NCI-H2227 (cell line): ENCODE measurements around the gene DLGAP5.

Experiments used
- DNase-seq: peaks from one replicate; lab custom pipeline; 2025; ENCODE audit not compliant: unreplicated experiment; lab: John Stamatoyannopoulos, UW

DLGAP5 gene

DNA sequence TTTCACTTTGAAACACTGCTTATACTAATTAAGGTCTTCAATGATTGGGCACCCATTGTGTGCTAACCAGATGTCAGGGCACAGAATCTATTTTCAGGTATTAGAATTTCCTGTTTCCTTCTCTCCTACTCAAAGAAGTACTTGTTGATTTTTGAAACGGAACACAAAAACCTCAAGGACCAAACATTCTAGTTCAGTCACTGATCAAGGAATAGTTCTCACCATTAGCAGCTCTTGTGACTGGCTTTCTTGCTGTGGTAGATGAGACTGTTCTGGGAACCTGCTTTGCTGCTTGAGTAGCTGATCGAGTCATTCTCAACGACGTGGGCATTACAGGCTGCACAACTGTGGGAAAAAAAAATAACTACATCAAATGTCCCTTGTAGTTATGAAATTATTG lies 11.0 kb downstream of the DLGAP5 start:
- DNase-seq, result no peak

DNA sequence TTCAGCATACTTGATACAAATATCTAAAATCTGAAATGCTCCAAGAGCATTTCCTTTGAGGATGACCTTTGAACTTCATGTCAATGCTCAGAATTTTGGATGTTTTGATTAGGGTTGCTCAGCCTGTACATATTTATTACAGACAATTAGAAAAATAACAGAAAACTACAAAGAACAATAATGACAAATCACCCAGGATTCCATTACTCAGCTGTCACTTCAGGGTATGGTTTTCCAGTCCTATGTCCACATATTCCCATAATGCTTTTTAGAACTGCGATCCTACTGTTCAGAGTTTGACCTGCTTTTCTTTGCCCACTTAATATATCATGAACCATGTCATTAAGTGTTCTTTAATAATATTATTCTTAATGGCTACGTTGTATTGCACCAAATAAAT lies 11.4 kb downstream of the DLGAP5 start:
- DNase-seq, result no peak

DNA sequence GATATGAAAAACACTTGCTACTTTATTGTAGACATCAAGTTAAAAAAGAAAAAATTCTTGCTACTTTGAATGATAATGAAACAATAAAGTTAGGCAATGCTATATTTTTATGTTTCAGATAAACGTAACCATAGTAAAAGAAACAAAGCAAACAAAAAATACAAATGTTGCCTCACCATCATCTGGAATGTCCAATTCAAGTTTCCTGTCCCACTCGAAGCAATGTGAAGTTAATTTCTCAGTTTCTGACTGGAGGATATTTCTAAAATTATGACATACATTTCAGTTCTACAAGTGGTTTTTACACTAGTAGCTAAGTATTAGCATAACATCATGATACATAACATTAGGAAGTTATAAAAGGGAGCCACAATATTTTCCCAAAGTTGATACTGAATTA lies 20.9 kb downstream of the DLGAP5 start:
- DNase-seq, result no peak

DNA sequence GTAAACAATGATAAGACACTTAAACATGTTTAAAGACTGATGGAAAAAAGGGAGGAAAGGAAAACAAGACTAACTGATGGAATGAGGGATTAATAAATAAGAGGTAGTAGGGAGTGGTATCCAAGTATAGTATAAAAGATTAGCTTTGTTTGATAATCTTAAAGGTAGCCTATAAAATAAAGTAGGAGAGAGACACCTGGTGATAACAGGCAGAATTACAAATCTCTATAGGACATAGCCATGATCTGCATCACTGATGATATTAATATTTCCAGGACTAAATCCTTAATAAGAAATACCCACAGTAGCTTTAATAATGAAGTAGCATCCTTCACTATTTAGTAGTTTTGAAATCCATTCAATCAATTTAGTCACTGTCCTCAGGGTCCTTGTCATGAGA lies 30.4 kb downstream of the DLGAP5 start:
- DNase-seq, result peak; percentile 12

DNA sequence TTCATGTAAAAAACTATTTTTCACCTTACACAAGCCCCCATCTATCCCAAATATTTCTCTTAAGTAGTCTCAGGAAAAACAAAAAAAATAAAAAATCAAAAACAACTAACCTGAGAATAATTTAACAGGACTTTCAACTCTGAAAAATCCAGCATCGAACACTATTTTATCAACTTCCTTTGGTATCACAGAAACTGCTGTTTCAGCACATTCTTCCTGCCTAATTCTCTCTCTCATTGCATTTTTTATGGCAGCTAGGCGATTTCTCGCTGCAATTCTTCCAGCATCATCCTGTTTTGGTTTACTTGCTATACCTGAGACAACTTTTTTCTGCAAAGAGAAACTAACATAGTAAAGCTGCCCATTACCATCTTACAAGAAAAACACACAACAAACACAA lies 33.0 kb downstream of the DLGAP5 start:
- DNase-seq, result no peak

DNA sequence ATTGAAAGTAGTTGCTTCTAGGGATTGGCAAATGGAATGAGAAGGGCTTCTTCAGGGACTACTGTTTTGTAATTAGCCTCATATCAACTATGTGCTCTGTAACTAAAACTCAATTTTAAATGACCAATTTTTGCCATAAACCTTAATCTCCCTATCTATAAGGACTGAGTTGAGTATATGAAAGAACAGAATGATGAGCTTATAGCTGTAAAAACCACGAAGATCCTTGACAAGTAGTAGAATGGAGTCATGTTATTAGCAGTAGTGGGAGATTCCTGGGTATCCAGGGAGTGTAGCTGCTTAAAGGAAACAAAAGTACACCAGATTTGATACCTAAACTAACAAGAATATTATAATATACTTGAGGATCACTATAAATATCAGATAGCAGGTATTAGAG lies 34.3 kb downstream of the DLGAP5 start:
- DNase-seq, result no peak

DNA sequence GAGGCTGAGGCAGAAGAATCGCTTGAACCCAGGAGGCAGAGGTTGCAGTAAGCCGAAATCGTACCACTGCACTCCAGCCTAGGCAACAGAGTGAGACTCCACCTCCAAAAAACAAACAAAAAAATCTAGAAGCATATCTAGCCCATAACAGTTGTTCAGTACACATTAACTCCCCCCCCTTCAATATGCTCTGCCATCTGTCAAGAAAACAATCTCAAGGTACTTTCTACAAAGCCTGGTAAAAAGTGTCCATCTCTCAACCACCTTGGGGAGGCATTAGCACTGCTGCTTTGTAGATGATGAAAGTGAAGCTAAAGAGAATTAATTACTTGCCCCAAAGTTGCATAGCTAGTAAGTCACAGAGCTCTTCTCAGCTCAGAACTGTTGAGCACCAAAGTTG lies 37.4 kb downstream of the DLGAP5 start:
- DNase-seq, result no peak

DNA sequence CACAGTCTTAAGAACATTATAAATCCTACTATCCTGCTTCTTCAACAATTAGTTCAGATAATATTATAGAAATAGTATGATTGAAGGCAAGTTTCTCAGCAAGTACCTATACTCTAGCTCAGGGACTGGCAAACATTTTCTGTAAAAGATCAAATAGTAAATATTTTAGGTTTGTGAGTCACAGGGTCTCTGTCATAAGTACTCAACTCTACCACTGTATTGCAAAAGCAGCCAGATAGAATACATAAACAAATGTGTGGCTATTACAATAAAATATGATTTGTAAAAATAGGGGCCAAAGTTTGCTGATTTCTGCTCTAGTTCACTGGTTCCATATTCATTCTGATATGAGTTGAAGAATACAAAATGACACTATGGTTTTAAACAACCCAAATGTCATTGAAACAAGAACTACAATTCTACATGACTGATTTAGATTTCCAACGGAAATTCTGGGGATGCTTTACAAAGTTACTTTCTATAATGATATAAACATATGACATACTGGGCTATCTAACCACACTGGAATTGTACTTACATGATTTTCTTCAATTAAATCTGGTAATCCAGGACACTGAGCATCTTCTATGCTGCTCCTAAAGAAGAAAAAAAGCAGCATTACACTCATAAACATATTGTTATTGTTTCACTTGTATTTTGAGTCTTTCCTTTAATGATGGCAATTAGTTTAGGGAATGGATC lies 39.2 kb downstream of the DLGAP5 start:
- no peak for DNase-seq

DNA sequence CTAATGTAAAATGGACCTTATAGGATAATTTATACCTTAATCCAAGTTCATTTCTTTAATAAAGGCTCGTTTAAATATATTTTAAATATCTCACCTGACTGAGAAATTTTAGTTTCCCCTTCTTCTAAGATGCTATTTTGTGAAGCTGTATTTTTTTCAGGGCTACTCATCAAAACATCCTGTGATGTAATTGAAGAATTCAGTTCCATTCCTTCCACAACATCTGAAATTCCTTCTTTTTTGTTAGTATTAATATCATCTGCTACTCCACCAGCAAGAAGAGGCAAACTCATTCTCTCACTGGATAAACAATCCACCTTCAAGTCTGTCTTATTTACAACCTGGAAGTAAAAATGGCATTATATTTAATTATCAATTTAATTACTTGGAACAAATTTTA lies 39.8 kb downstream of the DLGAP5 start:
- DNase-seq, result no peak

DNA sequence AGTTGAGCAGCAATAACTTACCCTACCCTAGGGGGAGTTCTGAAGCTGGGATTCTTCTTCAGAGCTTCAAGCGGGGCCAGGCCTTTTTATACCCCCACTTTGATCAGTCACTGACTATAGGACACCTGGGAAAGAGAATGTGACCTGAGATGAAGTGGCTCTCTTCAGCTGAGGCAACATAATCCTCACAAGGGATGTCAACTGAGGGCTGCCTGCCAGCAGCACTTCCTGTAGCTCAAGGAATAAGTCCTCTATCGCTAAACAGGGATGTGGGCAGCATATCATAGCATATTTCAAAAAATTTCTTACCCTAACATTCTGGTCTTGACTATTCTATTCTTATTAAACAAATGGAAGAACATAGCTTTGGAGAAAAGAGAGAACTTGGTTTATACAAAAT lies 45.0 kb downstream of the DLGAP5 start:
- no peak for DNase-seq

DNA sequence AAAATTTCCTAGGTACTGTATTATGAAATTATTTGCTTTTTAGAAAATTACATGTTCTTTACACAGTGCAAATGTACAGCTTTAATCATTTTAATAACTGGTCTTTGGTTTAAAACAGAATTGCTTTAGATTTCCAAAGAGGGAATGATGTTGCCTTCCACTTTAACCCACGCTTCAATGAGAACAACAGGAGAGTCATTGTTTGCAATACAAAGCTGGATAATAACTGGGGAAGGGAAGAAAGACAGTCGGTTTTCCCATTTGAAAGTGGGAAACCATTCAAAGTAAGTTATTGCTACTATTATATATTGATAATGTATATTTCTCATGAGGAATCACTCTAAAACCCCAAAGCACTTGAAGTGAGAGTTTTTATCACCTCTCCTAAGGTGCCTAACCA lies 48.9 kb downstream of the DLGAP5 start:
- DNase-seq, result peak; percentile 62

DNA sequence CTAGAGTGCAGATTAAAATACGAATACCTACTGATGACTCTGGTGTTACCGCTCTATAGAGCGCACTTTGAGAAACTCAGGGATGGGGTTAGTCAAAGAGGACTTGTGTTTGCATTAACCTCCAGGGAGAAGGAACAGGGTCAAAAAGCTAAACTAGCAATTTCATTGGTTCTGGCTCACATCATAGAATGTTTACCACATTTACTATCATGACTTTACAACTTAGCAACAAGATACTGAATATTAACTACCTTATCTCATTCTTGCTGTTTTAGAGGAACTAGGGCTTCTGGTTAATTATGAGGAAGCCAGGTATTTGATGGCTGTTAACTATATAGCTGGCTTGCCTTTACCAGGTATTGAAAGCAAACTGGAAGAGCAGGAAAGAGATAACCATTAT lies 49.6 kb downstream of the DLGAP5 start:
- DNase-seq, result no peak

DNA sequence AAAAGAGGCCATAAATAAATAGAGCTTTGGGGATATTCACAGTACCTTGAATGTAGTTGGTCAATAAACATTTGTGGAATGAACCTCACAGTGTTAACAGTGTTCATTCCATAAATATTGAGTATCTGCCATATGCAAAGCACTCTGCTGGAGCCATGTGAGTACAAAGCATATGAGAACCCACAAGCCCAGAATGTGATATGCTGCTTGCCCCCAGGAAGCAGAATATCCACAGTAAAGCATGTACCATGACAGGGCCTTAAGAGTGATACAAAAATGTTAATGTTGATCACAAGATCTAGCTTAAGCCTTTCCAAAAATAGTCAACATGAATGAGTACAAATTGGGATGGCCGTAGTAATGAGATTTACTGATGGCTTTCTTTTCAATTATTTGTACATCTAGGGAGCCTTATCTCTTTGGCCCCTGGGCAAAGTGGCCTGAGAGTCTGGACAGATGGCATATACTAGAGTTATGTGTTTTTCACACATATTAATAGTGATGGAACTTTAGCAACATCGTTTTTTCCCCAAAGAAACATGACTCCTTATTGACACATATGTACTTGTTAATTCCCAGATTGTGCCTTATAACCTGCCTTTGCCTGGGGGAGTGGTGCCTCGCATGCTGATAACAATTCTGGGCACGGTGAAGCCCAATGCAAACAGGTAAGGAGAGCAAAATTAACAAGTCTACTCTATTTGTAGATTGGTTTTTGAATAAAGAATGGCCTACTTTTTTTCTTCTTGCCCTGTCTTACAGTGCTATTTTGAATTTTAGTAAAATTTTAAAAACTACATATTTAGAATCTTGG lies 51.5 kb downstream of the DLGAP5 start:
- DNase-seq, result no peak

DNA sequence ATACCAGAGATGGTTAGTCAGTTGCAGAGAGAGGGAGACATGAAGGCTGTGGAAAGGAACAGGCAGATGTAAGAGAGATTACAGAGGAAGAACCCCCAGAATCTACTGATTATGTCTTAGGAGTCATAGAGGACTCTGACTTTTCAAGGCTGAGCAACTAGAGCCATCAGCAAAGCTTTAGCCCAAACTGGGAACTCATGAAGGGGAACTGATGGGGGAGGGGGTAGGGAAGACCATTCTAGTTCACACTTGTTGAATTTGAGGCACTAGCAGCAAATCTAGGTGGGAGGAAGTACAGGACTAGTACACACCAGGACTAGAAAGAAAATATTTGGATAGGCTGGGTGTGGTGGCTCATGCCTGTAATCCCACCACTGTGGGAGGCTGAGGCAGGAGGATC lies 52.2 kb downstream of the DLGAP5 start:
- no peak for DNase-seq

DNA sequence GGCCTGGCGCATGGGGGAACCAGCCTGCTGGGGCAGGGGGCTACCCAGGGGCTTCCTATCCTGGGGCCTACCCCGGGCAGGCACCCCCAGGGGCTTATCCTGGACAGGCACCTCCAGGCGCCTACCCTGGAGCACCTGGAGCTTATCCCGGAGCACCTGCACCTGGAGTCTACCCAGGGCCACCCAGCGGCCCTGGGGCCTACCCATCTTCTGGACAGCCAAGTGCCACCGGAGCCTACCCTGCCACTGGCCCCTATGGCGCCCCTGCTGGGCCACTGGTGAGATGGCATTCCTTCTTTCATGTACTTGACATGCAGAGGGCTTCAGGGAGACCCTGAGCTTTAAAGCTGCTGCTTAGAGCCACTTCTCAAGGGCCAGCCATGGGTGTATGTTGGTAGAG lies 53.3 kb downstream of the DLGAP5 start:
- no peak for DNase-seq

DNA sequence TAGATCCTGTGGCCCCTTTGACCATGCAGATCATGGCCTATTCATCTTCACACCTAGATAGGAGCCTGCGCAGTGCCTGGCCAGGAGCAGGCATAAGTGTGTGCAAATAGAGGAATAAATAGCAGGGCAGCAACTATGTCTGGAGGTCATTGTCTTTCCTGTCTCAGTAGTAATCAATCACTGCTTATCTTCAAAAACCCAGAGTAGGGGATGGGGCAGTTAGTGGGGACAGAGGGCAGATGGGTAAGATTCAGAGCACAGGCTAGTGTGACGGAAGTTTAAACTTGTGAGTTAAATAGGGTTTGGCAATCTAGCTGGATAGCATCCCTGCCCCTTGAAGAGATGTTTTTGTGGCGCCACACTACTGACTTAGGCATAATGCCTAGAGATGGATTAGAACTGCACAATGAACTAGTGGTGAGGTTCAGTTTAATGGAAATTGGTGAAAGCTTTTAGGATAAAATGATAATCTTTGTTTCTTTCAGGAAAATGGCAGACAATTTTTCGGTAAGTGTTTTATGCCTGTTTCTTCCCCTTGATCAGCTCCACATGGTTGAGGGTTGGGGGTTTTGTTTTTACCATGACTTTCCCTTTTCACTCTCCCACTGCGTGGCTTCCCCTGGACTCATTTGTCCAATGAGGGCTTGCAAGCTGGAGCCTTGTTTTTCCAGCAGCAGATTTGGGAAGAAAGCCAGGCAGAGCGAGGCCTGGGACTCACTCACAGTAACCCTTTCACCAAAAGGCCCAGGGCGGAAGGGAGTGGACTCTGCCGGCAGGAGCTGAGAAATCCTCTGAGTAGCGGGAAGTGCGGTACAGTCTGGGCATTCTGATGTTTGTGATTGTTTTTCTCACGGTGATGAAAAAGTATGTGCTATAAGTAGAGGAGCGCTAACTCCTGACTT lies 54.2 kb downstream of the DLGAP5 start:
- no peak for DNase-seq

DNA sequence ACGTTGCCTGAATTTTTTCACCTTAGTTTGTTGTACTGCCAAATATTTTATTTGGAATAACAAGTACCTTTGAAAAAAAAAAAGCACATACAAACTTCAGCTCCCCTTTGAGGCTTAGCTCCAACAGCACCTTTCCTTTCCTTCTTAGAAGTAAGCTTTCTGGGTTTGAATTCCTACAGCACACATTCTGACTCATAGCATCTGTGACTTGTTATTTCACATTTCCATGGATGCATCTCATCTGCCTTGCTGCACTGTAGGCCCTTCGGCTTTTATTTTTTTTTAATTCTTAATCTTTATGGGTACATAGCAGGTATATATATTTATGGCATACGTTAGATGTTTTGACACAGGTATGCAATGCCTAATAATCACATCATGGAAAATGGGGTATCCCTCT lies 55.1 kb downstream of the DLGAP5 start:
- no peak for DNase-seq

DNA sequence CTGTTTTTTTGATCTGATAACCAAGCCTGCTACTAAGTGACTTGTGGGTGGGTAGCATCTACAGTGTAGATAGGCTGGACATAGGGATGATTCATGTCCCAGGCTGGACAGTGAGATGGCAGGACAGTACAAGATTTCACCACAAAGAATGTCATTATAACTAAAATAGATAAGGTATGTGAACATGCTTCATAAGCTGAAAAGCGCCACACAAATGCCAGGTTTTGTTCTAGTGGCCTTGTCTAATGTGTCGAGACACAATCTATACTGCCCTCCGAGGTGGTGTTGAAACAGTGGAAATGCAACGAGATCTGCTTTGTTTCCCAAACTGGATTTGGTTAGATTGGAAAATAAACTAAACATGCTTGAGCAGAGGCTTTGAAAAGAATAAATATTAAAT lies 58.0 kb downstream of the DLGAP5 start:
- DNase-seq, result no peak

DNA sequence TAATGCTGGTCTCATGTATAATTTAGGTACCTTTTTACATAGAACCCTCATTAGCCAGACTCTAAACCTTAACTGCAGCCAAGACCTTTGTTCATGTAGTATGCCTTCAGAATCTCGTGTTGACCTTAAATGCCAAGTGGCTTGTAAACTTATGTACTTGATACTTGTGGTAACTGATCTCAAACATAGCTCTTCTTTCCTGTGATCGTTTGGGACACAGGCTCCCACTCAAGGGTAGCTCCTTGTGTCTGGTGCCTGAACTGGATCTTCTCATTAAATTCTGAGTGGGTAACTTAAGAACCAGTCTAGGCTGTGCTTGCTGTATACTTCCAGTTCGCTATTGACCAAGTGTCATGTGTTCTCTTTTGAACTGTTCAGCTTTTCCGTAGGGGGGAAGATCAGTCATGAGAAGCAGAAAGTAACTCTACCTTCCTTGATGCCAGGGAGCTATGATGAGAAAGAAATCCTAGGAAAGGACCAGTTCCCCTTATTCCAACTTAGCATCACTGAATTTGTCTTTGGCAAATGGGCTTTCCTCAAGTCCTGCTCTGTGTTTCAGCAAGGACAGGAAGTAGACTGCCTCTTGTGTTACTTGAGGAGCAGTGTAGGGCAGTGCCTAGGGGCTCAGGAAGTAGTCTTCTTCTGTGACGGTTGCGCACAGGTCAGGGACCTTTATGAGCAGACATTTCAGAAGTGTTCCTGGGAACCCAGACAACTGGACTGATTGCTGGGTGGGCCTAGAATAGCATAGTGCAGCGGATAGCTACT lies 59.8 kb downstream of the DLGAP5 start:
- no peak for DNase-seq

DNA sequence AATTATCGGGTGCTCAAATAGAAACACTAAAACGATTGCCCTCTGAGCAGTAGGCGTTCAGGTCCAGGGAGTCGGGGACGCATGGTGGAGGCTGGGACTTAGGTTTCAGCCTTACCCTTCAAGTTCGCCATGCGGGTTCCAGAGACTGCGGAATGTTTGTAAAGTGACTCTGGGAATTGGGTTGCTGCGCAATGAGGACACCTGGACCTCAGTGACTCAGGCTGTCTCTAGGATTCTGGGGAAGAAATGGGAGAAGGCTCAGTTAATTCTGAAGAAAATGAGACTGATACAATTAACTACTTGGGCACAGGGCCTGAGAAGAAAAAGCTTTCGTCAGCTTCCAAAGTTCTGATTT lies 61.2 kb downstream of the DLGAP5 start:
- no peak for DNase-seq
